ENCODE measurements around the gene JMJD8.
A peak's percentile ranks its signal among the peaks of the same experiment; 100 is the strongest.

Gene JMJD8, protein sequence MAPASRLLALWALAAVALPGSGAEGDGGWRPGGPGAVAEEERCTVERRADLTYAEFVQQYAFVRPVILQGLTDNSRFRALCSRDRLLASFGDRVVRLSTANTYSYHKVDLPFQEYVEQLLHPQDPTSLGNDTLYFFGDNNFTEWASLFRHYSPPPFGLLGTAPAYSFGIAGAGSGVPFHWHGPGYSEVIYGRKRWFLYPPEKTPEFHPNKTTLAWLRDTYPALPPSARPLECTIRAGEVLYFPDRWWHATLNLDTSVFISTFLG

DNA sequence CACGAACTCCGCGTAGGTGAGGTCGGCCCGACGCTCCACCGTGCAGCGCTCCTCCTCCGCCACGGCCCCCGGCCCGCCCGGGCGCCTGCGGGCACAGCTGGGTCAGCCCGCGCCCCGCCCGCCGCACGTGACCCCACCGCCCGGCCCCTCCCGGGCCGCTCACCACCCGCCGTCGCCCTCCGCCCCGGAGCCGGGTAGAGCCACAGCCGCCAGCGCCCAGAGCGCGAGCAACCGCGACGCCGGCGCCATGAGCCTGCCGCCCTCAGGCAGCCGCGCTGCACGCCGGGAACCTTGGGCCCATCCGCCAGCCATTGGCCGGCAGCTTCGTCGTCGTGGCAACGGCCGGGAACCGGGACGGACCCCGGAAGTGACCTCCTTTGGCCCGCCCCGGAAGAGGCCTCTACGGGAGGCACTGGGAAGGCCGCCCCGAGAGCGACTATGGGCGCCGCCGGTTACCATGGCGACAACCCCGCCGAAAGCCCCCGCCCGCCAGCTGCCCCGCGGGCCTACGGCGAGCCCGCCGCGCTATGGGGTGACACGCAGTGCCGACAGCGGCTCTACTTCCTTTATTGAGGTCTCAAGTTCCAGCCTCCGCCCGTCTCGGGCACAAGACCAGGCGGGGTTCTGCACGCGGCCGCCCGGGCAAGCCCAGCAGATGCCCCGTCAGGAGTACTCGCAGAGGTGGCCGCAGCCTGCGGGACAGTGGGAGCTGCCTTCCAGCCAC is at the start of gene JMJD8:
TSS of gene JMJD8 (minus strand) at position 264 of the 724 bp plus-strand sequence. CDS start at position 249, 15 bp downstream.
- peak within 1 kb of the TSS; percentile 81 for H3K4me3 ChIP-seq (ENCODE audit: low read depth, low read length)

DNA sequence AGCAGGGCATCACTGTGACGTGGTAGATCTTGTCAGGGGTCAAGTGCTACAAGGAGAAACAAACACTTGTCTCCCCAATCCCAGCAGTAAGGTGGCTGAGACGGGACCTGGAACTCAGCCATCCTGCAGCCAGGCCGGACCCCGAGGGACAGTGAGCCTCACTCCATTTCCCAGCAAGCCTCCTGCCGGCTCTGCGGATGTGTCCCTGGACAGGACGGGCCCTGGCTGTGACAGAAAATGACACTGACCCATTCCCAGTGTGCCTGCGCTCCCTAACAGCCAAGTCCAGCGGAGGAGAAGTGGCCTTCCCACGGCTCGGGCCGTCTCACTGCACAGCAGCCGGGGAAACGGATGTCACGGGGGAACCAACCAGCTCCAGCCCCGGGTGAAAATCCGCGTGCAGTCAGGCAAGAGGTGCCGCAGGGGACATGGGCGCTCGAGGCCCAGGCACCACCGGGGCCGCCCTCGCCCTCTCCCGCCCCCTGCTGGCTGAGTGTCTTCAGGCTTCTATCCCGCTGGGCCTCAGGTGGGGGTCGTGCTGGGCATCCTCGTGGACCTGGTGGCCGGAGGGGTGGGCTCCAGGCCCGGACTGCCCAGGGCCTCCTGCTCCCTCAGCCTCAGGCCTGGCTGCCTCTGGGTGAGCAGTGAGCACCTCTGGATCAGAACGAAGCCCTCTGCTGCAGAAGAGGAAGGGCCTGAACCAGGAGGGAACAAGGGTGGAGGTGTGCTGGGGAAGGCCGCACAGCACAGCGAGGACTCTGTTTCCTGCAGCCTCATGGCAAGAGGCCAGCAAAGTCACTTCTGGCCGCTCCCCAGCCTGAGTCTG is 49.5 kb upstream of the JMJD8 start:
- H3K4me3 ChIP-seq (ENCODE audit: low read depth, low read length): no peak overlapping the region

DNA sequence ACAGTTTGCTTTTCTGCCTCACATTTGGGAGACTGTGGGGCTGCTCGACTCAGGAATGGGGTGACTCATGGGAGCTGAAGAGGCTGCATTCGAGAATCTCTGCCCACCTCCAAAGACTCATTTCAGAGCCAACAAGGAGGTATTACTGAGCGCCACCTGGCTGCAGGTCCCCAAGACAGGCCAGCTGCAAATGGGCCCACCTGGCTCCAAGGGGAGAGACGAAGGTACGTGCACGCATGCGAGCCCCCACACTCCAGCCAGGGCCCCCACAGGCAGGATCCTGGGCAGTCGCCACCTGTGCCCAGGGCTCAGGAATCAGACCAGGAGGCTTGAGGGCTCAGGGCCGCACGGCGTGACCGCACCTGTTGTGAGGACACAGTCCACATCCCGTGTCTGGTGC is 48.8 kb upstream of the JMJD8 start:
- H3K4me3 ChIP-seq (ENCODE audit: low read depth, low read length): no peak overlapping the region

DNA sequence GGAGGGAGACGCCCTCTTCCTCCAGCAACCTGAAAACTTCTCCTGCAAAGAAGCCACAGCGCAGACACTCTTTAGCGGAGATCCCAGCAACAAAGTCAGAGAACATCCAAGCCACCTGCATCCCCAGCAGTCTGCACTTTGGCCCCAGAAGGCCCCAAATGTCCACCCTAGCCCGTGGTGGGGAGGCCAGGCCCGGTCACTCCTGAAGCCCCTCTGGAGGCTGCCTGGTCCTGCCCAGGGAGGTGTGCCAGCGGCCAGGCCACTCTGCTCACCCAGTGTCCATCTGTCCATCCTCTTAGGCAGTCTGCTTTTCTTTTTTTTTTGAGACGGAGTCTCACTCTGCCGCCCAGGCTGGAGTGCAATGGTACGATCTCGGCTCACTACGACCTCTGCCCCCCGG is 48.2 kb upstream of the JMJD8 start:
- no peak overlapping the region for H3K4me3 ChIP-seq (ENCODE audit: low read depth, low read length)

DNA sequence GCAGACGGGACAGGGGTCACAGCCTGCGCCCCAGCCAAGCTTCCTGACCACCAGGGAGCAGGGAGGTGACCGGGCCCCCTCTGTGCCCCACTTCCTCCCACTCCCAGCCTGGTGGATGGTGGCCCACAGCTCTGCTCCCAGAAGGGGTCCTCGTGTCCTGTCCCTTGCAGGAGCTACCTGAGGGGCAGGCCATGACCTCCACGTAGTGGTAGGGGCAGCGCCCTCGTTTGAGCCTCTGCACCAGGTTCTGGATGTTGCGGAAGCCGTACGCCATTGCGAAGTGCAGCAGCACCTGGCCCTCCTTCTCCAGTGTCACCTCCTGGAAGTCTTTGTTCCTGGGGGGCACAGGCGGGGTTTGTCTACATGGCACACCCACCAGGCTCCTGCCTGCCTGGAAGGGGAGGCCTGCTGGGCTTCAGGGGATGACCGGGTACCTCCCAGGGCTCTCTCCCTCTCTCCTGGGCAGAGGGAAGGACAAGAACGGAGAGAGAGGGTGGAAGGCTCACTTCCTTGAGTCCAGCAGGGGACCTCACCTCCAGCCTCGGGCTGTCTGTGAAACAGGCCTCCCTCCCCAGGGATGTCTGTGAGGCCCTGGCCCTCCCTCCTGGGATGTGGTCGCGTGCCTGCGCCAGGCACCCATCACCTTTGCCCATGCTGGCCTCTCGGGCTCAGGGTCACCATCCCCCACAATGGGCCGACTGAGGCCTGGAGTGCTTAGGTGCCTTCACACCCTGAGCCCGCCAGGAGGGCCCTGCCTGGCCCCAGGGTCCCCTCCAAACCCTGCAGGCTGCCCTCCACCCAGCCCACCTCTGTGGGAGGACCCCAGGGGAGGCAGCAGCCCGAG is 46.8 kb upstream of the JMJD8 start:
- H3K4me3 ChIP-seq (ENCODE audit: low read depth, low read length): no peak overlapping the region

DNA sequence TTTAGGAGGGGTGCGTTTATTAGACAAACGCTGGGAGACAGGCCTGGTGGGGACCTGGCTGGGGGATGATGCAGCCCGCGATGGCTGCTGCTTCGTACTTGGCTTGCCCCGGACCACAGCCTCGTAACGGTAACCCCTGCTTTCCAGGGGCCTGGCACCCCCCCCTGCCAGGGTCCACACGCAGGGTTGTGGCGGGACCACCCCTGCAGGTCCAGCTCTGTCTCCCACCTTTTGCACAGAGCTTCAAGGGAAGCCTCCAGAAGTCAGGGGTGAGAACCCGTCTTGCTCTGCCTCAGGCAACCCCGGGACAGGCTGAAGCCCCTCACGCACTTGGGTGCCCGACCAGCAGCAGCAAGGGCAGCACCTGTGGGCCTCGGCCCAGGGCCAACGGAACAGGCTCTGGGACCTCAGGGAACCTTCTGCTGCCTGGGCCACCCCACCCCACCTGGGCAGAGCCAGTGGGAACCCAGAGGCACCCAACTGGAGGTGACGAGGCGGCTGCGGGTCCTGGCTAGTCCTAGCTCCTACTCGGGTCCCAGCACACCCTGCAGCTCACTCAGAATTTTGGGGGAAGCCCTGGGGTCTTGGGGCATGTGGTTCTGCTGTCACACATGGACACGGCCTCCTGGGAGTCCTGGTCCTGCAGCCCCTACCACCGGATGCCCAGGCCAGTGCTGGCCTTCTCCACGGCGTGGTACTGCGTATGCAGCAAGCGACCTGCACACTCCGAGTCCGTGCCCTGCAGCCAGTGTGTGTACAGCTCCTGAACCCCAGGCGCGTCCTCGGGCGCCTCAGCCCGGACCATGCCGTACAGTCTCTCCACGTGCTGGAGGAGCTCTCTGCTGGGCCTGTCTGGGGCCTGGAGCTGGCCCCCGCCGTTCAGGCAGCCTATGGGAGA is 45.9 kb upstream of the JMJD8 start:
- H3K4me3 ChIP-seq (ENCODE audit: low read depth, low read length): no peak overlapping the region

DNA sequence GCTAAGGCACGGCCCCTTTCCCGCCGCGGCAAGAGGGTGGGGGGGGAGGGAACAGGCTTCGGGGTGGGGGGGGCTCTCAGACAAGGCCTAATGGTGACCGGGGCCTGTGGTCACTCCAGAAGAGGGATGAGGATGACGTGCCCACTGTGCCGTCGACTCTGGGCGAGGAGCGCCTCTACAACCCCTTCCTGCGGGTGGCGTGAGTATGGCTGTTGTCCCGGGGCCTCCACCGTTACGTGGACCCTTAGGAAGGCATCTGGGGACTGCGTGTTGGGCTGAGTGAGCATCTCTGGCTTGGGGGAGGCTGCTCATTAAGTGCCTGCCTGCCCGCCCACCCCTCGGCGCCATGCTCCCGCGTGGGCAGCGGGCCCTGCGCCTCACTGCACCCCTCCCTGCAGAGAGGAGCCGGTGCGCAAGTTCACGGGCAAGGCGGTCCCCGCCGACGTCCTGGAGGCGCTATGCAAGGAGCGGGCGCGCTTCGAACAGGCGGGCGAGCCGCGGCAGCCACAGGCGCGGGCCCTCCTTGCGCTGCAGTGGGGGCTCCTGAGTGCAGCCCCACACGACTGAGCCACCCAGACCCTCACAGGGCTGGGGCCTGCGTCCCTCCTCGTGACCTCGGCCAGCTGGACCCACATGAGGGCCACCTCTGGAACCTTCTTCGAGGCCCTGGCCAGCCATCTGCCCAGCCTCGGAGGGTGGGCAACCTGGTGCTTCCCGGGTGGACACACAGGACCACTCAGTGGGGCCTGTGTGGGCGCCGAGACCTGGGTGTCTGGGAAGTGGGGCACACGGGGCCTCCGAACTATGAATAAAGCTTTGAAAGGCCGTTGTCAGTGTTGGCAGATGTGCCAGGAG is 45.0 kb upstream of the JMJD8 start:
- H3K4me3 ChIP-seq (ENCODE audit: low read depth, low read length): peak overlapping the region; percentile 45

DNA sequence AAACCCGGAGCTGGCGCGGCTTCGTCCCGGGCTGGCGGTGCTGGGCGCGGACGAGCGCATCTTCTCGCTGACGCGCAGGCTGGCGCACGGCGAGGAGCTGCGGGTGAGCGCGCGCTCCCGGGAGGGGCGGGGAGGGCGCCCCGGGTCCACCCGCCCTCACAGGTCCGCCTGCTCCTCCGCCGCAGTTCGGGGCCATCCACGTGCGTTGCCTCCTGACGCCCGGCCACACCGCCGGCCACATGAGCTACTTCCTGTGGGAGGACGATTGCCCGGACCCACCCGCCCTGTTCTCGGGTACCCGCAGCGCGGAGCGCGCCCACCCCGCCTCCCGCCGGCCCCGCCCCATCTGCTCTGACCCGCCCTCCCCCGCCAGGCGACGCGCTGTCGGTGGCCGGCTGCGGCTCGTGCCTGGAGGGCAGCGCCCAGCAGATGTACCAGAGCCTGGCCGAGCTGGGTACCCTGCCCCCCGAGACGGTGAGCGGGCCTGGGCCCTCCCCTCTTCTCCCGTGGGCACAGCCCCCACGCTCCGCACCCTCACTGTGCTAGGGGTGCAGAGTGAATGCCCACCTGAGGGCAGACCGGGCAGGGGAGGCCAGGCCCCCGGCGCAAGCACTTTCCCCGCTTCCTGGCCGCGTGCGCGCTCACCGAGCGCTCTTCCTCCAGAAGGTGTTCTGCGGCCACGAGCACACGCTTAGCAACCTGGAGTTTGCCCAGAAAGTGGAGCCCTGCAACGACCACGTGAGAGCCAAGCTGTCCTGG is 44.2 kb upstream of the JMJD8 start:
- H3K4me3 ChIP-seq (ENCODE audit: low read depth, low read length): peak overlapping the region; percentile 45

DNA sequence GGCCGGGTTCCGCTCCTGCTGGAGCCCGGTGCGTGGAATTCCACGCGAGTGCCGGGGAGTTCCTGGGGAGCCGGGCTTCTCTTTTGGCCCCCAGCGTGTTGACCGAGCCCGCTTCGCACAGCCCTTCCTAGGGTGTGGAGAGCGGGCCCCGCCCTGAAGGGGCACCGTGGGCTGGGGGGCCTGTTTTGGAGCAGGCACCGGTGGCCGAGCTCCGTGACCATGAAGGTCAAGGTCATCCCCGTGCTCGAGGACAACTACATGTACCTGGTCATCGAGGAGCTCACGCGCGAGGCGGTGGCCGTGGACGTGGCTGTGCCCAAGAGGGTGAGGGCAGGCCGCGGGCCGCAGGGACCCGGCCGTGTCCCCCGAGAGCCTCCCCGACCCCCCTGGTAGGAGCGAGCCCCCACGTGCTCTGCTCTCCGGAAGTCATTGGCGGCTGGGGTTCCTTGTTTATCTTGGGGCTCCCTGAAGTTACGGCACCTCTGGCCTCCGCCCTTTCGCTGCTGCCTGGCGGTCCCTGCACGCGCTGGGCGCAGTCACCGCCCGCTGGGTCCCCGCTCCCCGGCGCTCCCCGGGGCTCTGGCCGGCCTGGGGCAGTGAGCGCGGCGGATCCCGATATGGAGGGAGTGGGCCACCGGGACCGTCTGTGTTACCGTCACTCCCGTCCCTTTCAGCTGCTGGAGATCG is 43.3 kb upstream of the JMJD8 start:
- H3K4me3 ChIP-seq (ENCODE audit: low read depth, low read length): peak overlapping the region; percentile 50

DNA sequence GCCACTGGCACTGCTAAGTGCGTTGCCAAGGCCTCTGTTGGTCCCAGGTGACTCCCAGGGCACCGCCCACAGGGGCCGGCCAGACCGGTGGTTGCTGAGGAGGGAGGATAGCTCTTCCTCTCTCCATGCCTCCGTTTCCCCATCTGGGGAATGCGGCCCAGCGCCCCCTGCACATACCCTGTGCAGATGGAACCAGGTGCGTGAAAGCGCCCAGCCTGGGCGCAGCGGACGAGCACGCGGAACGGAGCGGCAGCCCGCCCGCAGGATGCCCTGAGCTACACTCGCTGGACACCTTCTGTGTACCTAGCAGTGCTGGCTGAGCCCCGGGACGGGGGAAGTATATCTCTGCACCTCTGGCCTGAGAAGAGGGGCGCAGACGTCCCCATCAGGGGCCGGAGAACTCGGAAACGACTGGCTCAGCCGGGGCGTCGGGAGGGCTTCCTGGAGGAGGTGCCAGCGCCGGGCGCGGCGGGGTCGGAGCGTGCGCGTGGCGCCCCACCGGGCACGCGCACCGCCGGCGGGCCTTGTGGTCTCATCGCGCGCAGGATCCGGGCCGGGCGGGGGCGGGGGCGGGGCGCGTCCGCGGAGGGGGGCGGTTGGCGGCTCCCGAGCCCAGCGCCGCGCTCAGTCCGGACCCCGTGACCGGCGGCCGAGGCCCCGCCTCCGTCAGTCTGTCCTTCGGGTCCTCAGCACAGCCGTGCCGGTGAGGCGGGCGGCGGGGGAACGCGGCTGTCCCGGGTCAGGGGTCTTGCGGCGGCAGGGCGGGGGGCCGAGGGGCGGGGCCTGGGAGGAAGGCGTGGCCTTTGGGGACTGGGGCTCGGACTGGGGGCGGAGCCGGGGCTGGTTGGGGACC is 42.5 kb upstream of the JMJD8 start, which contains the start of the genes CCDC78 and HAGHL:
TSS of gene CCDC78 (minus strand) at position 6 of the 853 bp plus-strand sequence. CDS start 76 bp downstream, outside the sequence.
TSS of gene HAGHL (plus strand) at position 669 of the 853 bp plus-strand sequence. CDS start 404 bp downstream, outside the sequence.
- peak within 1 kb of the TSS; percentile 50 for H3K4me3 ChIP-seq (ENCODE audit: low read depth, low read length)

DNA sequence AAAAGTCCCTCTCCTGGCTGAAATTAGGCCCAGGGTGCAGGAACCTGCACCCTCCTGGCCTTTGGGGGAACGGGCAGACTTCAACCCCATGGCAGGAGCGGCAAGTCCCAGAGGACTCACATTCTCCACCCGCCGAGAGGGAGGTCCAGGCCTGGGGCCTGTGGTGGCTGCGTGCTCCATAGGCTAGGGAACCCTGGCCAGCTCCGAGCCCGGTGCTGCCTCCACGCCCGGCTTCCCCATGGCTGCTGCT is 42.0 kb upstream of the JMJD8 start:
- H3K4me3 ChIP-seq (ENCODE audit: low read depth, low read length): peak overlapping the region; percentile 31

DNA sequence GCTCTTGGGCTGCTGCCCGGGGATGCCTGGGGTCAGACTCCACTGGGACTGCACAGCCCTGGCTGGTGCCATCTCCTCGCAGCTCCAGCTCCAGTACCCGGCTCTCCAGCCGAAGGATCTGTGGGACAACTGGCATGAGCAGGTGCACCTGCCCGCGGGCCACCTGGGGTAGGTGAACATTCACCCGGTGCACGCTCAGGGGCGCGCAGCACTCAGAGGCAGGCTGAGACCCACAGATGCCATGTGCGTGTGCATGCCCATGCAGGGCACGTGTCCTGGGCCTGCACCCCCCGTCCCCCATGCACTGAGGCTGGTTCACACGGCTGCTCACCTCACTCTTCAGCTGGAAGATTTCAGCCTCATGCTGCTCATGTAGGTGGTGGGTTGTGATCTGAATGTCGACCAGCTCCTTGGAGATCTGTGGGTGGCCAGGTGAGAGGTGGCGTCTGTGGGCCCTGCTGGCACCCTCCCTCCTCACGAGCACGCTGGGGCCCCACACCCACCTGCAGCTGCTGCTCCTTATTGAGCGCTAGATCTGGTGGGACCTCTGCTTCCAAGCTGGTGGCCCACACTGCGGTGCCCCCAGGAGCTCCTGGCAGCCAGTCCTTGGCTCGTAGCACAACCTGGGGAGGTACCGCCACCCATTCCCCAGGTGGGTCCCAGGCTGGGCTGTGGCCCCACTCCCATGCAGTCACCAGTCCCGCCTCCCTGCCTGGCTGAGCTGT is 41.5 kb upstream of the JMJD8 start:
- H3K4me3 ChIP-seq (ENCODE audit: low read depth, low read length): no peak overlapping the region

DNA sequence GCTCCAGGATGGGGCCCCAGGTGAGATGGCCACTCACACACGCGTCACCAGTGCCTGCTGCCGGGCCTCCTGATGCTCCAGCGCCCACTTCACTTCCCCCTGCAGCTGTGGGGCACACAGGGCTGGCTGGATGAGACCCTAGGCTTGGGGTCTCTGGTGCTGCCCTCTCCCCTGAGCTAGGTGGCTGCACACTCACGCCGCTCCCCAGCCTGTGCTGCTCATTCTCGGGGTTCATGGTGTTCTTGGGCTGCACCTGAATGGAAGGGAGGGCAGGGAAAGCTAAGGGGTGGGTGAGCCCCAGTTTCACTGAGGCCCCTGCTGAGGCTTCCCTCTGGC is 40.9 kb upstream of the JMJD8 start:
- no peak overlapping the region for H3K4me3 ChIP-seq (ENCODE audit: low read depth, low read length)

DNA sequence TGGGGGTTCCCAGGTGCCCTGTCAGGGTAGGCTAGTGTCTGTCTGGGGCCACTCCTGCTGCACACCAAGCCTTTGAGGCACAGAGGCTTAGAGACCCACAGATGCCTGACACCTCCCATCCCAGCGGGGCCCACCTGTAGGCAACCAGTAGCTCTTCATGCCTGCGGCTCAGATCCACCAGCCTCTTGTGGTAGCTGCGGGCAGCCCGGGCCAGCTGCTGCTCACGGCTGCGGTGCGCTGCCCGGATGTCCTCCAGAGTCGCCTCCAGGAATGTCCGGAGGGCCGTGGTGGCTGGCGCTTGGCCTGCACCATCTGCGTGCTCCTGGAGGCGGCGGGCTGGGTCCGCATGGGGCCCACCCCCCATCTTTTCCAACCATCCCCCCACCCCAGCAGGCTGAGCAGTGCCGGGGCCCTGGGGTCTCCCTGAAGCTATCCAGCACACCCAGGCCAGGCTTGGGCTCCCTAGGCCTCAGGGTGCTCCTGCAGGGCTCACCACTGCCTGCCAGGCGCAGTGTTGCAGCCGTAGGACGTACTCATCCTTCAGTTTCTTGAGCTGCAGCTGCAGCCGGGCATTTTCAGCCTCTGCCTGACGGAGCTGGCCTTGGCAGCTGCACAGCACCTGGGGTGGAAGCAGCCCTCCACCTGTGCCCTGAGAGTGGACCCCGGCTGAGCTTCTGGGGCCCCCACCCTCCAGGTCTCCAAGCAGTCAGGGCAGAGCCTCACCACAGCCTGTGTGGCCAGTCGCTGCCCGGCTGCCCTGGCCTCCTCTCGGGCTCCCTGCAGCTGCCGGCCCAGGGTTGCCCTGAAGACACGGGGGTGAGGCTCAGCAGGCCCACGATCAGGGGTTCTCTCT is 40.3 kb upstream of the JMJD8 start:
- no peak overlapping the region for H3K4me3 ChIP-seq (ENCODE audit: low read depth, low read length)

DNA sequence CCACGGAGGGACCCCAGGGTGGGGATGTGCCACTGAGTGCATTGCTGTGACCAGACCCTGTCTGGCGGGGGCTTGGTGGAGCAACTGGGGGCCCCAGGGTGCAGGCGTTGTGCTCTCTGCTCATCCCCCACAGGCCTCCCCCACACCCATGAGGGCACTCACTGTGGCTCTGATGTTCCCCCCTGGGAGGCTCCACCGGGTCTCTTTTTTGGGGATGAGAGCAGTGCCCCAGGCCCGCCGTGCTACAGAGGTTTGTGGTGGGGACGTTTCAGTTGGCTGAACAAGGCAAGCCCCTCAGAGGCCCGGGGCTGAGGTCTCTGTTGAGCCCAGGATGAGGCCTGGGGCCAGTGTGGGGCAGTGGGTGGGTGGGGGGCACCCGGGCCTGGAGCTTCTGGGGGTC is 39.6 kb upstream of the JMJD8 start:
- H3K4me3 ChIP-seq (ENCODE audit: low read depth, low read length): no peak overlapping the region
